WTC11 (cell line): Measurements from ENCODE around the gene STRN.

Experiments
- CTCF ChIP-seq: fragments of 200-600 bp; IDR thresholded peaks from 2 replicates; pipeline ENCODE4 v1.8.0; 2022; ENCODE audit warnings: antibody characterized with exemption
- MAX ChIP-seq: sonication (generic); formaldehyde crosslinking; IDR thresholded peaks from 2 replicates; pipeline ENCODE4 v1.8.0; 2022; ENCODE audit warnings: mild to moderate bottlenecking, missing genetic modification reagents
- USF2 ChIP-seq: sonication (generic); formaldehyde crosslinking; IDR thresholded peaks from 2 replicates; pipeline ENCODE4 v1.8.1; 2023; ENCODE audit warnings: mild to moderate bottlenecking, missing genetic modification reagents, moderate library complexity

GRCh38 chr2:36823862-36824261 lies 142.5 kb downstream of the STRN start:
- no peak for TF ChIP-seq USF2
- no peak for TF ChIP-seq MAX (CRISPR knock-in tag)
- no peak for TF ChIP-seq CTCF
